Measurements from ENCODE around the gene CTR9. TPM values are rescaled to one million over a fixed set of nuclear protein-coding genes. Genes with fewer than 3 reads are reported as not detected.
A peak's percentile ranks its signal among the peaks of the same experiment; 100 is the strongest.

The CTR9 gene
- total RNA-seq, 4 donors from 2014 or later, result 27.8 to 31.8 (median 29.3) TPM

DNA sequence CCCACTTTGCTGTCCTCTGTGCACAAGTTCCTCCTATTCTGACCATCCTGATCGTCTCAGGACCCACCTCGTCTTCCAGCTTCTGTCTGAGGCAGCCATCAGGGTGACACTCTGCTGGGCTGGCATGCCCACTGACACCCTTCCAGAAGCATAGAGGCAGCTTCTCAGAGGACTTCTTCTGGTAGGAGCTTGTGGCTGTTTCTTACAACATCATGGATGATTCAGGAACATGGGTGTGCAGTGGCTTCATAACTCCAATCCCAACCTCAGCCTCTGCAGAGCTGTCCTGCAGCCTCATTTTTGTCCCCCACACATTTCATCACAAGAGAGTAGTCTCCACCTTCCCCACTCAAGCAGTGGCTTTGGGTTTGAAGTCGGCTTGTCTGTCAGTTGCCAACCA, 20.9 kb upstream of the CTR9 start:
- intact Hi-C loops (cut with DNase I; ENCODE audit: low total_unique reads), result no loop called here
- WGBS, 2 donors, result 91 to 93% methylated on average over 3 of the region's 3 CpGs
- DNase-seq (ENCODE audit: low spot score in 2 of 2), result peak in 1 of 2 donors; percentile 57
- H3K4me3 ChIP-seq (ENCODE audit: low read depth, poor library complexity, severe bottlenecking), result no peak overlapping the region
- no peak for TF ChIP-seq POLR2A (IDR thresholded peaks at IDR 0.05)
- TF ChIP-seq CTCF (IDR thresholded peaks at IDR 0.05), result no peak

- no peak for TF ChIP-seq POLR2A (IDR thresholded peaks at IDR 0.05)
- no peak for TF ChIP-seq CTCF (IDR thresholded peaks at IDR 0.05)
- no peak for DNase-seq (ENCODE audit: low spot score in 2 of 2)
- intact Hi-C loops (cut with DNase I; ENCODE audit: low total_unique reads), result no loop called here
- WGBS, 2 donors, result 88 to 93% methylated on average over 3 of the region's 3 CpGs
- H3K4me3 ChIP-seq (ENCODE audit: low read depth, poor library complexity, severe bottlenecking), result no peak overlapping the region
Measured at GRCh38 chr11:10731064-10731680, 19.9 kb upstream of the CTR9 start.

GRCh38 chr11:10735481-10736475, 15.3 kb upstream of the CTR9 start:
- 7 to 8% methylated on average over 21 of the region's 21 CpGs for WGBS, 2 donors
- no peak overlapping the region for H3K4me3 ChIP-seq (ENCODE audit: low read depth, poor library complexity, severe bottlenecking)
- intact Hi-C loops (cut with DNase I; ENCODE audit: low total_unique reads), result loop anchor here (5.0 kb wide), 1 partner anchor 328 kb away; no protein-coding TSS in a partner anchor
- peak; percentile 95 to 99 for DNase-seq (ENCODE audit: low spot score in 2 of 2)
- TF ChIP-seq CTCF (IDR thresholded peaks at IDR 0.05) (peak in 1 of 3 donors; percentile 98), POLR2A (IDR thresholded peaks at IDR 0.05) (no peak)

DNA sequence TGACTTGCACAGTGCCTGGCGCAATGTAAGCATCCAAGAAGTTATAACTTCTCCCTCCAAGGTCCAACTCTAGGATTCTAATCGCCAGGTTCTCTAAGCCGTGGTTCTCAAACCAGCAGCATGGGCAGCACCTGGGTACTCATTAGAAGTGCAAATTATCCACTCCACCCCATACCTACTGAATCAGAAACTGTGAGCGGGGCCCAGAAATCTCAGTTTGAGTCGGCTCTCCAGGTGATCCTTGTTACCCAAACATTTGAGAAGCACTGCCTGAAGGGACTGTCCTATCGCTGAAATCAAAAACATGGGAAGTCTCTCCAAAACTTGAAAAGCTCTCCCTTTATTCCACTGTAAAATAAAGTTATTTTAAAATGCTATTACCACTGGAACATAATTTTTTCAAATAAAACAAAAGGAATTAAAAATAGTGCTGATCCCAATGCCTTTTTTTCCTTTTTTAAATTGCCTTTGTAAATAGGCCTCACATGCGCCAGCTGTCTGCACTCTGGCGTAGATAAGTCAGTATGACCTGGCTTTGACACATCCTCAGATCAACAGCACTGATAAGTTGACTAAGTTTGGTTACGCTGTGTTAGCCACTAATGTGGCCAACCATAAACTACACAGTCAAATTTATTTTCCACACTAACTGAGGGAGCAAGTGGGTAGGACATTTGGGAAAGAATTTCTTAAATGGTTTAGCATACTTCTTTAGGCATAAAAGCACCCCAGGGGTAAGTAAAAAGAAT, 8.4 kb upstream of the CTR9 start:
- TF ChIP-seq CTCF (IDR thresholded peaks at IDR 0.05), result no peak
- no peak for TF ChIP-seq POLR2A (IDR thresholded peaks at IDR 0.05)
- 56 to 59% methylated on average over 9 of the region's 9 CpGs for WGBS, 2 donors
- no peak overlapping the region for H3K4me3 ChIP-seq (ENCODE audit: low read depth, poor library complexity, severe bottlenecking)
- DNase-seq (ENCODE audit: low spot score in 2 of 2), result no peak
- intact Hi-C loops (cut with DNase I; ENCODE audit: low total_unique reads), result no loop called here

- DNase-seq (ENCODE audit: low spot score in 2 of 2), result no peak
- H3K4me3 ChIP-seq (ENCODE audit: low read depth, poor library complexity, severe bottlenecking), result no peak overlapping the region
- intact Hi-C loops (cut with DNase I; ENCODE audit: low total_unique reads), result no loop called here
- no peak for TF ChIP-seq CTCF (IDR thresholded peaks at IDR 0.05)
- TF ChIP-seq POLR2A (IDR thresholded peaks at IDR 0.05), result no peak
- WGBS, 2 donors, result 69 to 70% methylated on average over 13 of the region's 13 CpGs
Measured at GRCh38 chr11:10743354-10744000, 7.6 kb upstream of the CTR9 start.
